Measurements from ENCODE around the gene CASS4.
"Not testable (repeated sequence)": the region's sequence is repeated elsewhere in the genome, so short reads cannot be mapped to it uniquely, and the experiment has no call there.

CASS4 gene

GRCh38 chr20:56383334-56383733 is 28.7 kb upstream of the CASS4 start:
- no peak overlapping the region for H3K4me3 ChIP-seq (replicated peaks; ENCODE audit: low read depth, low read length)
- TF ChIP-seq, protein P1, sequence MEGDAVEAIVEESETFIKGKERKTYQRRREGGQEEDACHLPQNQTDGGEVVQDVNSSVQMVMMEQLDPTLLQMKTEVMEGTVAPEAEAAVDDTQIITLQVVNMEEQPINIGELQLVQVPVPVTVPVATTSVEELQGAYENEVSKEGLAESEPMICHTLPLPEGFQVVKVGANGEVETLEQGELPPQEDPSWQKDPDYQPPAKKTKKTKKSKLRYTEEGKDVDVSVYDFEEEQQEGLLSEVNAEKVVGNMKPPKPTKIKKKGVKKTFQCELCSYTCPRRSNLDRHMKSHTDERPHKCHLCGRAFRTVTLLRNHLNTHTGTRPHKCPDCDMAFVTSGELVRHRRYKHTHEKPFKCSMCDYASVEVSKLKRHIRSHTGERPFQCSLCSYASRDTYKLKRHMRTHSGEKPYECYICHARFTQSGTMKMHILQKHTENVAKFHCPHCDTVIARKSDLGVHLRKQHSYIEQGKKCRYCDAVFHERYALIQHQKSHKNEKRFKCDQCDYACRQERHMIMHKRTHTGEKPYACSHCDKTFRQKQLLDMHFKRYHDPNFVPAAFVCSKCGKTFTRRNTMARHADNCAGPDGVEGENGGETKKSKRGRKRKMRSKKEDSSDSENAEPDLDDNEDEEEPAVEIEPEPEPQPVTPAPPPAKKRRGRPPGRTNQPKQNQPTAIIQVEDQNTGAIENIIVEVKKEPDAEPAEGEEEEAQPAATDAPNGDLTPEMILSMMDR (IDR thresholded peaks at IDR 0.05; ENCODE audit: low read depth, low read length, missing control alignments): no peak
- no peak for DNase-seq (ENCODE audit: extremely low read depth, low read depth)

GRCh38 chr20:56385130-56385529 is 26.9 kb upstream of the CASS4 start:
- no peak overlapping the region for H3K4me3 ChIP-seq (replicated peaks; ENCODE audit: low read depth, low read length)
- TF ChIP-seq, protein P1 (IDR thresholded peaks at IDR 0.05; ENCODE audit: low read depth, low read length, missing control alignments): no peak
- no peak for DNase-seq (ENCODE audit: extremely low read depth, low read depth)

DNA sequence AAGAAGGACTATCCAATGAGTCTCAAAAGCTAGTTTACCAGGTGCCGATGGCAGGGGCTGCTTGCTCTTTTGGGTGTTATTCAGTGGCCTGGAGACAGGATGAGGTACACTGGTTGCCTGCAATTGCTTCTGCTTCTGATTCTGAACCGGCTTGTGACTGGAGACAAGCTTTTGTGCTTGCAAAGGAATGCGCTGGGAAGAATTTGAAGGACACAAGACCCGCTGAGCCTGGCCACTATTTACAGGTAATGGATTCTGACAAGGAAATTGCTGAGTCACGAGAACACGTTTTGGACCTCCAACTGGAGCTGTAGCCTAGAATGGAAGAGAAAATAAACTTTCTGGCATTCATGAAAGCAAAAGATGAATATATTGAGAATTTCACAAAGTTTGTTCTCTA is 25.8 kb upstream of the CASS4 start:
- no peak for DNase-seq (ENCODE audit: extremely low read depth, low read depth)
- H3K4me3 ChIP-seq (replicated peaks; ENCODE audit: low read depth, low read length): no peak overlapping the region
- TF ChIP-seq, protein P1 (IDR thresholded peaks at IDR 0.05; ENCODE audit: low read depth, low read length, missing control alignments): no peak

DNA sequence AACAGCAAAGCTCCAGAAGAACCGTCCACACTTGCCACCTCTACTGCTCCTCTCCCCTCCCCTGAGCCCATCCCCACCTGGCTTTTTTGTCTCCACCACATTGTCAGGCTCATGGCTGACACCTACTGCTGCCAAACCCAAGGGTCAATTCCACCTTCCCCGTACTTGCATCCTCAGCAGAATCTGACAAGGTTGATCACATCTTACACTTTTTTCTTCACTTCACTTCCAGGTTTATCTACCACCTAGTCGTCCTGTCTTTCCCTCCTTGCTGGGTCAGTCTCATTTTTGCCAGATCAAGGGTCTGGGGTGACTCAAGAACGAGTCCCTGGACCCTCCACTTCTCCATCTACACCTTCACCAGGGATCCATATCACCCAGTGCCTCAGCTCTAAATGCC is 23.2 kb upstream of the CASS4 start:
- TF ChIP-seq, protein P1 (IDR thresholded peaks at IDR 0.05; ENCODE audit: low read depth, low read length, missing control alignments): no peak
- H3K4me3 ChIP-seq (replicated peaks; ENCODE audit: low read depth, low read length): no peak overlapping the region
- no peak for DNase-seq (ENCODE audit: extremely low read depth, low read depth)

GRCh38 chr20:56389807-56390206 is 22.3 kb upstream of the CASS4 start:
- H3K4me3 ChIP-seq (replicated peaks; ENCODE audit: low read depth, low read length): peak overlapping the region; percentile 85
- TF ChIP-seq, protein P1 (IDR thresholded peaks at IDR 0.05; ENCODE audit: low read depth, low read length, missing control alignments): no peak

DNA sequence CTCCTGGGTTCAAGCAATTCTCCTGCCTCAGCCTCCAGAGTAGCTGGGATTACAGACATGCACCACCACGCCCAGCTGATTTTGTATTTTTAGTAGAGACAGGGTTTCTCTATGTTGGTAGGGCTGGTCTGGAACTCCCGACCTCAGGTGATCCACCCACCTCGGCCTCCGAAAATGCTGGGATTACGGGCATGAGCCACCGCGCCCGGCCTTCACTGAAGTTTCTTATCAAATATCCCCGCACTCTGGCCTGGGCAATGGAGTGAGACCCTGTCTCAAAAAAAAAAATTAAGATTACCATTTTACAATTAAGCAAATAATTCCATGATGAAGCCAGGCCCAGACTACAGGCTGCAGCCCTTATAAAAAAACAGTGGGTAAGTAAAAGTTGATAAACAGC is 21.7 kb upstream of the CASS4 start:
- DNase-seq (ENCODE audit: extremely low read depth, low read depth): not testable (repeated sequence)
- H3K4me3 ChIP-seq (replicated peaks; ENCODE audit: low read depth, low read length): peak overlapping the region; percentile 85

More at GRCh38 chr20:56389807-56390206, 22.3 kb upstream of the CASS4 start:
- no peak for DNase-seq (ENCODE audit: extremely low read depth, low read depth)

- TF ChIP-seq, protein P1 (IDR thresholded peaks at IDR 0.05; ENCODE audit: low read depth, low read length, missing control alignments): no peak
- DNase-seq (ENCODE audit: extremely low read depth, low read depth): no peak
- peak overlapping the region; percentile 85 for H3K4me3 ChIP-seq (replicated peaks; ENCODE audit: low read depth, low read length)
Measured at GRCh38 chr20:56391037-56391436, 21.0 kb upstream of the CASS4 start.

All from HFF-Myc (cell line).